ENCODE data around the gene SMOC2. TPM values are rescaled to one million over a fixed set of nuclear protein-coding genes. Genes with fewer than 3 reads are reported as not detected.

The SMOC2 gene
- total and polyA plus RNA-seq, 2 of the 13 experiments (the other 11 are each of a cell fraction or from before 2014, with no cell fraction given) = not detected

DNA sequence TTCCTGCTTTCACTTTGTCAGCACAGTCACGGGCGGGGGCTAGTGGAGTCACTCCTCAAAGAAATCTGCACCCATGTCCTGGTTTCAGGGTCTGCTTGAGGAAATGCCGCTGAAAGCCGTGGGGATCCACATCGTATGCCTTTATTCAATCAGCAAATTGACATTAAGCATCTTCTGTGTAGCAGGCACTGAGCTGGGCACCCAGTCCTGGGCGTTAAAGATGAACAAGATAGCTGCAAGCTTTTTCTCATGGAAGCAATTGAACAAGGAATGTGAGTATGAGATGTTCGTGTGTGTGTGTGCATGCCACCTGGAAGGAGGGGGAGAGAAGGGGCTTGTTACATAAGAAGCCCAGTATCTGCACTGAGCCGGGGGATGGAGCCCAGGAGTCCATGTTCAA is 243.9 kb downstream of the SMOC2 start:
- no peak overlapping the region for H2AFZ ChIP-seq (ENCODE audit: low read length)
- intact Hi-C loops (cut with micrococcal nuclease; ENCODE audit: unreplicated experiment) = no loop called here

More for the DNA sequence above, 243.9 kb downstream of the SMOC2 start:
- Histone ChIP-seq H3K9ac (ENCODE audit: insufficient read depth, low read depth, low read length) (no peak overlapping the region), H4K20me1 (ENCODE audit: insufficient read depth, low read length) (no peaks in the 10 kb centered on the region), H3K27ac (ENCODE audit: extremely low read length, insufficient read depth, low read length) (no peak overlapping the region), H3K79me2 (ENCODE audit: insufficient read depth, low read length) (no peaks in the 10 kb centered on the region), H3K4me2 (ENCODE audit: low read depth, low read length) (no peak overlapping the region), H3K27me3 (ENCODE audit: control insufficient read depth in 1 of 2, insufficient read depth in 2 of 2, low read length in 2 of 2) (peaks cover 5 to 65% of the 10 kb centered on the region in 2 experiments), H3K4me3 (replicated peaks in 1 of 3; ENCODE audit: insufficient read depth in 1 of 3, low read depth in 2 of 3, low read length in 3 of 3) (no peak overlapping the region), H3K9me3 (ENCODE audit: low read length) (no peaks in the 10 kb centered on the region), H3K36me3 (replicated peaks in 1 of 2; ENCODE audit: control insufficient read depth in 1 of 2, insufficient read depth in 2 of 2, low read length in 2 of 2) (no peaks in the 10 kb centered on the region), H3K4me1 (ENCODE audit: insufficient read depth, low read length) (no peaks in the 10 kb centered on the region)
- ChIA-PET CTCF (ENCODE audit: low intra/inter-chr PET ratio, low total read pairs) (no interaction called here), POLR2A (no interaction called here)
- DNase-seq (ENCODE audit: low spot score) (no peak), ATAC-seq (no peak), FAIRE-seq (no peak)
- BruUV-seq (replicated peaks) = no TSS peak
- TF ChIP-seq PRPF4 (IDR thresholded peaks at IDR 0.05; ENCODE audit: low read depth, low read length, poor library complexity, severe bottlenecking) = no peak
- TF ChIP-seq, protein P1, sequence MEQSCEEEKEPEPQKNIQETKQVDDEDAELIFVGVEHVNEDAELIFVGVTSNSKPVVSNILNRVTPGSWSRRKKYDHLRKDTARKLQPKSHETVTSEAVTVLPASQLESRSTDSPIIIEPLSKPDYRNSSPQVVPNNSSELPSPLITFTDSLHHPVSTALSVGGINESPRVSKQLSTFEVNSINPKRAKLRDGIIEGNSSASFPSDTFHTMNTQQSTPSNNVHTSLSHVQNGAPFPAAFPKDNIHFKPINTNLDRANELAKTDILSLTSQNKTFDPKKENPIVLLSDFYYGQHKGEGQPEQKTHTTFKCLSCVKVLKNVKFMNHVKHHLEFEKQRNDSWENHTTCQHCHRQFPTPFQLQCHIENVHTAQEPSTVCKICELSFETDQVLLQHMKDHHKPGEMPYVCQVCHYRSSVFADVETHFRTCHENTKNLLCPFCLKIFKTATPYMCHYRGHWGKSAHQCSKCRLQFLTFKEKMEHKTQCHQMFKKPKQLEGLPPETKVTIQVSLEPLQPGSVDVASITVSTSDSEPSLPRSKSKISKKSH (CRISPR knock-in tag; IDR thresholded peaks at IDR 0.05; ENCODE audit: borderline replicate concordance) = no peak
- TF ChIP-seq SNRNP70 (IDR thresholded peaks at IDR 0.05; ENCODE audit: low read depth, low read length) = no peak
- TF ChIP-seq, protein P2, sequence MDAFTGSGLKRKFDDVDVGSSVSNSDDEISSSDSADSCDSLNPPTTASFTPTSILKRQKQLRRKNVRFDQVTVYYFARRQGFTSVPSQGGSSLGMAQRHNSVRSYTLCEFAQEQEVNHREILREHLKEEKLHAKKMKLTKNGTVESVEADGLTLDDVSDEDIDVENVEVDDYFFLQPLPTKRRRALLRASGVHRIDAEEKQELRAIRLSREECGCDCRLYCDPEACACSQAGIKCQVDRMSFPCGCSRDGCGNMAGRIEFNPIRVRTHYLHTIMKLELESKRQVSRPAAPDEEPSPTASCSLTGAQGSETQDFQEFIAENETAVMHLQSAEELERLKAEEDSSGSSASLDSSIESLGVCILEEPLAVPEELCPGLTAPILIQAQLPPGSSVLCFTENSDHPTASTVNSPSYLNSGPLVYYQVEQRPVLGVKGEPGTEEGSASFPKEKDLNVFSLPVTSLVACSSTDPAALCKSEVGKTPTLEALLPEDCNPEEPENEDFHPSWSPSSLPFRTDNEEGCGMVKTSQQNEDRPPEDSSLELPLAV (CRISPR knock-in tag; conservative IDR thresholded peaks at IDR 0.05; ENCODE audit: low read depth) = no peak
- no peak for TF ChIP-seq ZFP1 (CRISPR knock-in tag; IDR thresholded peaks at IDR 0.05)
- TF ChIP-seq ZNF33B (CRISPR knock-in tag; IDR thresholded peaks at IDR 0.05) = no peak
- TF ChIP-seq ZNF501 (CRISPR knock-in tag; IDR thresholded peaks at IDR 0.05) = no peak
- TF ChIP-seq, protein P3, sequence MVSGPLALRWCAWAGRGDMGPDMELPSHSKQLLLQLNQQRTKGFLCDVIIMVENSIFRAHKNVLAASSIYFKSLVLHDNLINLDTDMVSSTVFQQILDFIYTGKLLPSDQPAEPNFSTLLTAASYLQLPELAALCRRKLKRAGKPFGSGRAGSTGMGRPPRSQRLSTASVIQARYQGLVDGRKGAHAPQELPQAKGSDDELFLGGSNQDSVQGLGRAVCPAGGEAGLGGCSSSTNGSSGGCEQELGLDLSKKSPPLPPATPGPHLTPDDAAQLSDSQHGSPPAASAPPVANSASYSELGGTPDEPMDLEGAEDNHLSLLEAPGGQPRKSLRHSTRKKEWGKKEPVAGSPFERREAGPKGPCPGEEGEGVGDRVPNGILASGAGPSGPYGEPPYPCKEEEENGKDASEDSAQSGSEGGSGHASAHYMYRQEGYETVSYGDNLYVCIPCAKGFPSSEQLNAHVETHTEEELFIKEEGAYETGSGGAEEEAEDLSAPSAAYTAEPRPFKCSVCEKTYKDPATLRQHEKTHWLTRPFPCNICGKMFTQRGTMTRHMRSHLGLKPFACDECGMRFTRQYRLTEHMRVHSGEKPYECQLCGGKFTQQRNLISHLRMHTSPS (CRISPR knock-in tag; IDR thresholded peaks at IDR 0.05; ENCODE audit: low read depth) = no peak
- no peak for TF ChIP-seq FOXM1 (CRISPR knock-in tag; IDR thresholded peaks at IDR 0.05)
- TF ChIP-seq TBP (CRISPR knock-in tag; IDR thresholded peaks at IDR 0.05) = no peak
- TF ChIP-seq, protein P4, sequence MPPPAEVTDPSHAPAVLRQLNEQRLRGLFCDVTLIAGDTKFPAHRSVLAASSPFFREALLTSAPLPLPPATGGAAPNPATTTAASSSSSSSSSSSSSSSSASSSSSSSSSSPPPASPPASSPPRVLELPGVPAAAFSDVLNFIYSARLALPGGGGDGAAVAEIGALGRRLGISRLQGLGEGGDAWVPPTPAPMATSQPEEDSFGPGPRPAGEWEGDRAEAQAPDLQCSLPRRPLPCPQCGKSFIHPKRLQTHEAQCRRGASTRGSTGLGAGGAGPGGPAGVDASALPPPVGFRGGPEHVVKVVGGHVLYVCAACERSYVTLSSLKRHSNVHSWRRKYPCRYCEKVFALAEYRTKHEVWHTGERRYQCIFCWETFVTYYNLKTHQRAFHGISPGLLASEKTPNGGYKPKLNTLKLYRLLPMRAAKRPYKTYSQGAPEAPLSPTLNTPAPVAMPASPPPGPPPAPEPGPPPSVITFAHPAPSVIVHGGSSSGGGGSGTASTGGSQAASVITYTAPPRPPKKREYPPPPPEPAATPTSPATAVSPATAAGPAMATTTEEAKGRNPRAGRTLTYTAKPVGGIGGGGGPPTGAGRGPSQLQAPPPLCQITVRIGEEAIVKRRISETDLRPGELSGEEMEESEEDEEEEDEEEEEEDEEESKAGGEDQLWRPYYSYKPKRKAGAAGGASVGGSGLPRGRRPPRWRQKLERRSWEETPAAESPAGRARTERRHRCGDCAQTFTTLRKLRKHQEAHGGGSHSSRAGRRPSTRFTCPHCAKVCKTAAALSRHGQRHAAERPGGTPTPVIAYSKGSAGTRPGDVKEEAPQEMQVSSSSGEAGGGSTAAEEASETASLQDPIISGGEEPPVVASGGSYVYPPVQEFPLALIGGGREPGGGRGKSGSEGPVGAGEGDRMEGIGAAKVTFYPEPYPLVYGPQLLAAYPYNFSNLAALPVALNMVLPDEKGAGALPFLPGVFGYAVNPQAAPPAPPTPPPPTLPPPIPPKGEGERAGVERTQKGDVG (CRISPR knock-in tag; IDR thresholded peaks at IDR 0.05; ENCODE audit: borderline replicate concordance) = no peak
- in situ Hi-C loops (cut with HindIII; ENCODE audit: extremely low pct_ligation_motif_present, low pct_unique_long_range_greater_than_20kb) = no loop called here
- 5% methylated on average over 8 of the region's 8 CpGs for WGBS (ENCODE audit: low lambda C conversion rate)

All from HepG2 (cell line).